GM21825 (cell line): ENCODE results near the gene MUC5B.

Source experiments
- ATAC-seq: cut with Tn5 transposase; IDR thresholded peaks from one replicate; pipeline ENCODE4 v1.9.1; 2021; ENCODE audit warnings: mild to moderate bottlenecking, moderate library complexity; ENCODE audit not compliant: unreplicated experiment

MUC5B gene

DNA sequence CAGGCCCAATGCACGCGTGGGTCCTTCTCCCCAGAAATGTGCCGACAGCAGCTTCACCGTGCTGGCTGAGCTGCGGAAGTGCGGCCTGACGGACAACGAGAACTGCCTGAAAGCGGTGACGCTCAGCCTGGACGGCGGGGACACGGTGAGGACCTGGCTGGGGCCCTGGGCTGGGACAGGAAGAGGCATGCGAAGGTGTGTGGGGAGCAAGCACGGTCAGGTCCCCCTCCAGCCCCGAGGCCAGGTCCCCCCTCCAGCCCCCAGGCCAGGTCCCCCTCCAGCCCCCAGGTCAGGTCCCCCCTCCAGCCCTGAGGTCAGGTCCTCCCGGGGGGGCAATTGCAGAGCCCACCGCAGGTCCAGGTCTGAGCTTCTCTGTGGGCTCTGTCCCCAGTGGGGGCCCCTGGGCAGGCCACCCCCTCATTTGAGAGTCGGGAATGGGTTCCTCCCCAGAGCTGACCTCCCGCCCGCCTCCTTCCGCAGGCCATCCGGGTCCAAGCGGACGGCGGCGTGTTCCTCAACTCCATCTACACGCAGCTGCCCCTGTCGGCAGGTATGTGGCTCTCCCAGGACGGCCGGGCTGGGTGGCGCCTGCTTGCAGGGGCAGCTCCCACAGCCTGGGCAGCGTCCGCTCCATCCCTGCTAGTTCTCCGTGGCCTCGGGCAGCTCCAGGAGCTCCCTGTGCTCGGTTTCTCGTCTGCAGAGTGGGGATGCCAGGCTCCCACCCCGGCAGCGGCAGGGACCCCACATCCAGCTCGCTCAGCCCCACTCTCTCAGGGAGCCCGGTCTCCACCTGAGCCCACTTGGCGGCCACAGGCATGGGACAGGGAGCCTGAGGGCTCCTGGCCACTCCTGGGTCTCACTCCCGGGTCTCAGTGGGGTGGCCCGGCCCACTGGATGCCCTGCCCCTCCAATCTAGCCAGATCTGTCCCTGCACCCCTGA lies 7.9 kb downstream of the MUC5B start:
- ATAC-seq: no peak

DNA sequence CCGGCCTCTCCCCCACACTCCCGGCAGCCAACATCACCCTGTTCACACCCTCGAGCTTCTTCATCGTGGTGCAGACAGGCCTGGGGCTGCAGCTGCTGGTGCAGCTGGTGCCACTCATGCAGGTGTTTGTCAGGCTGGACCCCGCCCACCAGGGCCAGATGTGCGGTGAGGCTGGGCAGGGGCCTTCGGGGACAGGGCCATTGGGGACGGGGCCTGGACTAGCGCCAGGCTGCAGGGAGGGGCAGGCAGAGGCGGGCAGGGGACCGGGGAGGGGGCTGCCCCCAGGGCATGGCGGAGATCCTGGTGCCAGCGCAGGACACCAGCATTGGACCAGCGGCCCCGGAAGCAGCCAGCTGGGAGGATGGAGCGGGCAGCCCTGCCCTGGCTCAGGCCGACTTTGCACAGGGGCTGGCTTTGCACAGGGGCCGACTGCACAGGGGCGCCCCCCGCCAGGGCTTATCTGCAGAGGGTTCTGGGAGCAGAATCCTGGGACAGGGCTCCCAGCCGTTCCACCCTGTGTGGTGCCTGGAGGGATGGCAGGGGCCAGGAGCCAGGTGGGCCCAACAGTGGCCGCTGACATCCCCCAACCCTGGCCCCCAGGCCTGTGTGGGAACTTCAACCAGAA lies 8.6 kb downstream of the MUC5B start:
- no peak for ATAC-seq

DNA sequence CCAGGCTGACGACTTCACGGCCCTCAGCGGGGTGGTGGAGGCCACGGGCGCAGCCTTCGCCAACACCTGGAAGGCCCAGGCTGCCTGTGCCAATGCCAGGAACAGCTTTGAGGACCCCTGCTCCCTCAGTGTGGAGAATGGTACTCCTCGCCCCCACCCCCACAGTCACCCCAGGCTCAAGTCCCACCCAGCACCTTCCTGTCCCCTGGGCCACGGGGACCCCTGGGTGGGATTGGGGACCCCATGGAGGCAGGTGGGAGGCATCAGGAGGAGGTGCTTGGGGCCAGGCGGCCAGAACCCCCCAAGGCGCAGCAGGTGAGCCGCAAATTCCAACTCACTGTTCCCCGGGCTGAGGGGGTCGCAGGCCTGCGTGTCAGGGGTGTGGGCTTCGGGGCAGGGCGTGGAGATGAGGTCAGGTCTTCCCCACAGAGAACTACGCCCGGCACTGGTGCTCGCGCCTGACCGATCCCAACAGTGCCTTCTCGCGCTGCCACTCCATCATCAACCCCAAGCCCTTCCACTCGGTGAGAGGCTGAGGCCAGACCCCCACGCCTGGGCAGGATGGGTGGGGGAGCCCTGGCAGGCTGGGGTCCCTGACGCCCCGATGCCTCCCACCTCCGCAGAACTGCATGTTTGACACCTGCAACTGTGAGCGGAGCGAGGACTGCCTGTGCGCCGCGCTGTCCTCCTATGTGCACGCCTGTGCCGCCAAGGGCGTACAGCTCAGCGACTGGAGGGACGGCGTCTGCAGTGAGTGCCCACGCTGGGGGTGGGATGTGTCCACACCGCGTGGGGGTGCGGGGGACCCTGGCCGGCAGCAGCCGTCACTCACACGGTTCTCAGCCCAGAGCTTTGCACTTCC lies 9.4 kb downstream of the MUC5B start:
- ATAC-seq: no peak

GRCh38 chr11:1232883-1233321 lies 10.0 kb downstream of the MUC5B start:
- no peak for ATAC-seq

DNA sequence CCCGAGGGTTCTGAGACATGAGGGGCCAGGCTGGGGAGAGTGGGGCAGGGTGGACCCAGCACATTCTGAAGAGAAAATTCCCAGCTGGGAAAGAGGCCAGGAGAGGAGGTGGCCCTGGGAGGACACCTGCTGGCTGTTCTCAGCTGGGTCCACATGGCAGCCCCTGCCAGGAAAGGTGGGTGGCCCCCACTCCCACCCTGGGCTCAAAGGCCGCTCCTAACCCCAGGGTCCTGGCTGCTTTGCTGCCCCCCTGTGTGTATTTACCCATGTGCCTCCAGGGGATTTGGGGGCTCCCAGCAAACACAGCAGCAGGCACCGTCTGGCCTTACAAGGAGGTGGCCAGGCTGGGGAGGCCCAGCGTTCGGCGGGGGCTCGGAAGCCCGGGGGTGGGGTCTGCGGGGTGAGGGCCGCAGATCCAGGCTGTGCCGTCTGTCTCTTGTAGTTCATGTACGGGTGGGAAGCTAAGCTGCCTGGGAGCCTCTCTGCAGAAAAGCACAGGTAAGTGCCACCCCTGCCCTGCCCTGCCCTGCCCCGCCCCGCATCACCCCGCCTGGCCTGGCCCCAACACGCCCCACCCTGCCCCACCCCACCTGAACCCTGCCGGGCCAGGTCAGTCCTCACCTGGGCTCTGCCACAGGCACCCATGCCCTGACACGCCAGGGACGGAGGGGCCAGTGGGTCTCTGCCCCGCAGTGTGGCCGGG lies 10.6 kb downstream of the MUC5B start:
- no peak for ATAC-seq

GRCh38 chr11:1234054-1234720 lies 11.3 kb downstream of the MUC5B start:
- no peak for ATAC-seq

- ATAC-seq: no peak
These were observed 12.0 kb downstream of the MUC5B start for GRCh38 chr11:1234771-1235305.

DNA sequence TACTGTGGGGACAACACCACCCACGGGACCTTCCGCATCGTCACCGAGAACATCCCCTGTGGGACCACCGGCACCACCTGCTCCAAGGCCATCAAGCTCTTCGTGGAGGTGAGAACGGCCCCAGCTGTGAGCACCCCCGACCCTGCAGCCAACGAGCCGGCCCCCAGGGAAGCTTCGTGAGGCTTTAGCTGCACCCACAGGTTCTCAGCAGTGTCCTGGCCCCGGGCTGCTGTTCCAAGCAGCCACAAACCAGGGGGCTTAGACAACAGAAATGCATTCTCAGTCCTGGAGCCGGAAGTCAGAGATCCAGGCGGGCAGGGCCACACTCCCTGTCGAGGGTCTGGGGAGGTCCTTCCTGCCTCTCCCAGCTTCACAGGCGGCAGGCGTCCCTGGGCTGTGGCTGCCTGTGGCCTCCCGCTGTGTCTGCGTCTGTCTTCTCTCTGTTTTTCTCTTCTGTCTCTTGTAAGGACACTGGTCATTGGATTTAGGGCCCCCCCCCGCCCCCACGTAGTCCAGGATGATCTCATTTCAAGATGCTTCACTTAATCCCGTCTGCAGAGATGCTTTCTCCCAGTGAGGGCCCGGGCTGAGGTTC lies 12.5 kb downstream of the MUC5B start:
- no peak for ATAC-seq

DNA sequence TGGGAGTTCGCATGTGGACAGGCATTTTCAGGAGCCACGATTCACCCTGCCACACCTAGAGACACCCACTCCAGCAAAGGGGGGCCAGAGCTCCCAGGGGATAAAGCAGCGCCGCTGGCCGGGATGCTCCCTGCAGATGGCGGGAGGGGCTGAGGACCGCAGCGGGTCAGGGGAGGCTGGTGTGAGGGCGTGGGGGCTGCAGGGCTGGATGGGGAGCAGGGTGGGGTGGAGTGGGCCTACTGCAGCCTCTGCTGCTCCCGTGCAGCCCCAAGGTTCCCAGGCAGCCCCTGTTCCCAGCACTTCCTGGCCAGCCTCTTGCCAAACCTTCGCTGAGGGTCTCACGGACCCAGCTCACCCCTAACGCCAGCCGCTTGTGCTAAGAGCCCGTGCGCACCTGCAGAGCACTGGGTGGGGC lies 13.0 kb downstream of the MUC5B start:
- no peak for ATAC-seq

DNA sequence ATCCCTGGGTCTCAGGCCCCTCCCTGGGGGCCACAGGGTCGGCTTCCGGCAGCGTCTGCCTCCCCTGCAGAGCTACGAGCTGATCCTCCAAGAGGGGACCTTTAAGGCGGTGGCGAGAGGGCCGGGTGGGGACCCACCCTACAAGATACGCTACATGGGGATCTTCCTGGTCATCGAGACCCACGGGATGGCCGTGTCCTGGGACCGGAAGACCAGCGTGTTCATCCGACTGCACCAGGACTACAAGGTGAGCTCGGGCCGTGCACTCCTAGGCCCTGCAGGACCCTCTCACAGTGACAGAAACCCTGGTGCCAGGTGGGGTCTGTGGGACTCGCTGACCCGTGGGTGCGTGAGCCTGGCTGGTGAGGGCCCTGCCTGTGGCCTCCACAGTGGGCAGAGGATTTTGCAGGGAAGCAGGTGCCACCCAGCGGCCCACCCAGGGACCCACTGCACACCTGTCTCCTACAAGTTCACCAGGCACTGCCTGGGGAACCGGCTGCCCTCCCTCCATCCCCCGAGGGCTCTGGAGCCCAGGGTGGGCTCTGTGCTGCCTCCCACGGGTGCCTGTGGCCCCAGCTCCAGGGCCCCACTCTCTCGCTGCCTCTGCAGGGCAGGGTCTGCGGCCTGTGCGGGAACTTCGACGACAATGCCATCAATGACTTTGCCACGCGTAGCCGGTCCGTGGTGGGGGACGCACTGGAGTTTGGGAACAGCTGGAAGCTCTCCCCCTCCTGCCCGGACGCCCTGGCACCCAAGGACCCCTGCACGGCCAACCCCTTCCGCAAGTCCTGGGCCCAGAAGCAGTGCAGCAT lies 13.7 kb downstream of the MUC5B start:
- no peak for ATAC-seq

DNA sequence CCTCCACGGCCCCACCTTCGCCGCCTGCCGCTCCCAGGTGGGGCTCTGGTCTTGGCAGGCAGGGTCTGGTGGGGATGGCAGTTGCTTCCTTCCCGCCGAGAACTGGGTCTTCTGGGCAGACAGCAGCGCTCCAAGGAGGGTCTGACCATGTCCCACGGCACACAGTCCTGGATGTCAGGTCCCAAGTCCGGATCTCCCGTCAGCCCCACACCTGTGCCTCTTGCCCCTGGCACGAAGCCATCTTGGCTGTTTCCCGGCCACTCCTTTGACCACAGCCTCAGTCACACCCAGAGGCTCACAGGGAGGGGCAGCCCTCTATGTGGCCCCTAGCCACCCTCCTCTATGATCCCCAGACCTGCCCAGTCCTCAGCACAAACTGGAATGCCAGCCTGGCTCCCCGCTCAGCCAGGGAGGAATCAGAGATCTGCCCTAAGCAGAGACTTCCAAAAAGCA lies 14.3 kb downstream of the MUC5B start:
- ATAC-seq: no peak

- no peak for ATAC-seq
These were observed 15.0 kb downstream of the MUC5B start for GRCh38 chr11:1237851-1238250.

DNA sequence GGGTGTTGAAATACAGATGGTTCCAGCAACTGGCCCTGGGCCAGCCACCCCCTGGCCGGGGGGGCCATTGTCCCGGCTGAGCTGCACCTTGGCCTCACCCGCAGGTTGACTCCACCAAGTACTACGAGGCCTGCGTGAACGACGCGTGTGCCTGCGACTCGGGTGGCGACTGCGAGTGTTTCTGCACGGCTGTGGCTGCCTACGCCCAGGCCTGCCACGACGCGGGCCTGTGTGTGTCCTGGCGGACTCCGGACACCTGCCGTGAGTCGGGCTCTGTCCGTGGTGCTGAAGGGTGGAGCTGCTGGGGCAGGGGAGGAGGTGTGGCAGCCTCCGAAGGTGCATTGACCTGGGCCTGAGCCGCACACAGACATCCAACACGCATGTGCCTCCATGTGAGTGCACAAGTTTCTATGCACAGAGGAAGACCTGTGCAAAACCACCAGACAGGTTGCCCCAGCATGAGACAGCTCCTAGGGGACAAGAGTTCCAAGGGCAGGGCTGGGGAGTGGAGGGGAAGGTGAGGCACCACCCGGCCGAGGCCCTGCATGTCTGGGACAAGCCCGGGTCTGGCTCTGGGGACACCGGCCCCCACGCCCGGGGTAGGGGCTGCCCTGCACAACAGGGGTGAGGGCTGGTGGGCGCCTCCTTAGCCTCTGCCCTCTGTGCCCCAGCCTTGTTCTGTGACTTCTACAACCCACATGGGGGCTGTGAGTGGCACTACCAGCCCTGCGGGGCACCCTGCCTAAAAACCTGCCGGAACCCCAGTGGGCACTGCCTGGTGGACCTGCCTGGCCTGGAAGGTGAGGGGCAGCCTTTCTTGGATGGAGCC lies 16.1 kb downstream of the MUC5B start:
- ATAC-seq: no peak

DNA sequence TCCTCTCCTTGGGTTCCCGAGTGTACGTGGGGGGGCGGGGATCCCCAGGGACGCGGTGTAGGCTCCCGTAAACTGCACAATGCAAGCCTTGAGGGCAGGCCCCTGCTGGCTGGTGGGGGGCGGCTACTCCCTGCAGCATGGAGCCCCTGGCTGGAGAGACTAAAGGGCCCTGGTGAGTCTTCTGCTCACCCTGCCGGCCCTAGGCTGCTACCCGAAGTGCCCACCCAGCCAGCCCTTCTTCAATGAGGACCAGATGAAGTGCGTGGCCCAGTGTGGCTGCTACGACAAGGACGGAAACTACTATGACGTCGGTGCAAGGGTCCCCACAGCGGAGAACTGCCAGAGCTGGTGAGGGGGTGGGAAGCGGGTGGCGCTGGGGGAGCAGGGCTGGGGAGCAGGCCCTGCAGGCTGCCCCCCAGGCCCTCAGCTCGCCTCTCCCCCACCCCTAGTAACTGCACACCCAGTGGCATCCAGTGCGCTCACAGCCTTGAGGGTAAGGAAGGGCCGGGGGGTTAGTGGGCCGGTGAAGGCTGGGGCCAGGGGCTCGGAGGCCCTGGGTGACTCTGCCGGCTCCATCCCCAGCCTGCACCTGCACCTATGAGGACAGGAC lies 16.8 kb downstream of the MUC5B start:
- ATAC-seq: no peak

GRCh38 chr11:1240771-1241170 lies 17.9 kb downstream of the MUC5B start:
- no peak for ATAC-seq

DNA sequence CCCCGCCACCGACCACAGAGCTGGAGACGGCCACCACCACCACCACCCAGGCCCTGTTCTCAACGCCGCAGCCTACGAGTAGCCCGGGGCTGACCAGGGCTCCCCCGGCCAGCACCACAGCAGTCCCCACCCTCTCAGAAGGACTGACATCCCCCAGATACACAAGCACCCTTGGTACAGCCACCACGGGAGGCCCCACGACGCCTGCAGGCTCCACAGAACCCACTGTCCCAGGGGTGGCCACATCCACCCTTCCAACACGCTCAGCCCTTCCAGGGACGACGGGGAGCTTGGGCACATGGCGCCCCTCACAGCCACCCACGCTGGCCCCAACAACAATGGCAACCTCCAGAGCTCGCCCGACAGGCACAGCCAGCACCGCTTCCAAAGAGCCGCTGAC lies 18.8 kb downstream of the MUC5B start:
- ATAC-seq: no peak

GRCh38 chr11:1242289-1242688 lies 19.4 kb downstream of the MUC5B start:
- ATAC-seq: no peak
